CD14-positive monocyte (primary cell): ENCODE results near the gene SCAPER. TPM values are rescaled to one million over a fixed set of nuclear protein-coding genes. Genes with fewer than 3 reads are reported as not detected.

Source experiments
- DNase-seq, 3 donors: peaks; one replicate each; pipeline ENCODE4 v3.0.0-alpha.2; 2011 to 2022
- H2AFZ ChIP-seq: 2 replicates; pipeline ENCODE4 v1.6.0; 2012; ENCODE audit warnings: mild to moderate bottlenecking, low read depth, low read length, inconsistent platforms; ENCODE audit not compliant: insufficient read depth, poor library complexity, severe bottlenecking
- H3K27ac ChIP-seq, 2 donors: 1 replicate in 1 of 2; 2 replicates in 1 of 2; pipeline ENCODE4 v1.5.1; 2012 to 2013; ENCODE audit warnings: low read length in 2 of 2, control low read depth in 1 of 2, inconsistent platforms in 1 of 2, low read depth in 1 of 2, mild to moderate bottlenecking in 1 of 2
- H3K27me3 ChIP-seq, 2 donors: one replicate each; pipeline versions ENCODE4 v1.6.0 to v1.6.1; 2011 to 2013; ENCODE audit warnings: low read length in 2 of 2; ENCODE audit not compliant: control insufficient read depth in 2 of 2, insufficient read depth in 2 of 2
- H3K36me3 ChIP-seq, 2 donors: replicated peaks in 1 of 2; 1 replicate in 1 of 2; 2 replicates in 1 of 2; pipeline versions ENCODE4 v1.5.1 to v1.6.1; 2012 to 2013; ENCODE audit warnings: low read length in 2 of 2, control low read depth in 1 of 2, inconsistent platforms in 1 of 2, mild to moderate bottlenecking in 1 of 2; ENCODE audit not compliant: insufficient read depth in 2 of 2, control insufficient read depth in 1 of 2
- H3K4me1 ChIP-seq, 2 donors: 1 replicate in 1 of 2; 2 replicates in 1 of 2; pipeline versions ENCODE4 v1.5.1 to v1.6.1; 2012 to 2013; ENCODE audit warnings: low read length in 2 of 2, control low read depth in 1 of 2, inconsistent platforms in 1 of 2, mild to moderate bottlenecking in 1 of 2, moderate library complexity in 1 of 2; ENCODE audit not compliant: insufficient read depth in 2 of 2, control insufficient read depth in 1 of 2
- H3K4me2 ChIP-seq: replicated peaks from 2 replicates; pipeline ENCODE3; 2012; ENCODE audit warnings: low read length, moderate library complexity, mild to moderate bottlenecking; ENCODE audit not compliant: poor library complexity, severe bottlenecking; ENCODE audit errors: extremely low read depth
- H3K4me3 ChIP-seq, 3 experiments: fragments of 200-600 bp in 1 of 3; sonication (generic) in 1 of 3; replicated peaks in 1 of 3; 1 replicate in 2 of 3; 2 replicates in 1 of 3; pipeline ENCODE4 v1.5.1; 2011 to 2013; ENCODE audit warnings: low read length in 3 of 3, mild to moderate bottlenecking in 3 of 3, control low read depth in 2 of 3, low read depth in 2 of 3, inconsistent platforms in 1 of 3, moderate library complexity in 1 of 3
- H3K79me2 ChIP-seq: 2 replicates; pipeline ENCODE4 v1.6.0; 2012; ENCODE audit warnings: mild to moderate bottlenecking, control low read depth, inconsistent platforms, low read length, moderate library complexity; ENCODE audit not compliant: insufficient read depth
- H3K9ac ChIP-seq: 2 replicates; pipeline ENCODE4 v1.6.0; 2017; ENCODE audit warnings: low read length, mild to moderate bottlenecking; ENCODE audit not compliant: insufficient read depth, poor library complexity, severe bottlenecking
- H3K9me3 ChIP-seq, 2 donors: replicated peaks in 1 of 2; 1 replicate in 1 of 2; 2 replicates in 1 of 2; pipeline versions ENCODE4 v1.5.1 to v1.6.1; 2012 to 2013; ENCODE audit warnings: low read length in 2 of 2, control low read depth in 1 of 2; ENCODE audit not compliant: control insufficient read depth in 1 of 2, insufficient read depth in 1 of 2
- H4K20me1 ChIP-seq: 2 replicates; pipeline ENCODE4 v1.6.0; 2012; ENCODE audit warnings: mild to moderate bottlenecking, low read length, control low read depth, moderate library complexity; ENCODE audit not compliant: insufficient read depth
- H3K27ac Mint-ChIP-seq, 7 donors: one replicate each; pipeline ENCODE4 v1.8.0; 2020; ENCODE audit warnings: mild to moderate bottlenecking in 7 of 7, mixed read lengths in 7 of 7, moderate library complexity in 6 of 7, inconsistent platforms in 2 of 7
- H3K27me3 Mint-ChIP-seq, 3 donors: one replicate each; pipeline ENCODE4 v1.8.0; 2021 to 2022; ENCODE audit warnings: low read depth in 3 of 3, mild to moderate bottlenecking in 3 of 3, mixed read lengths in 3 of 3, moderate library complexity in 3 of 3, inconsistent platforms in 1 of 3
- H3K36me3 Mint-ChIP-seq, 2 donors: one replicate each; pipeline ENCODE4 v1.8.0; 2020; ENCODE audit warnings: mixed read lengths in 2 of 2, inconsistent platforms in 1 of 2, mild to moderate bottlenecking in 1 of 2
- H3K4me1 Mint-ChIP-seq: one replicate; pipeline ENCODE4 v1.8.0; 2020; ENCODE audit warnings: mild to moderate bottlenecking, mixed read lengths
- H3K4me3 Mint-ChIP-seq, 2 donors: one replicate each; pipeline ENCODE4 v1.8.0; 2020; ENCODE audit warnings: mild to moderate bottlenecking in 2 of 2, mixed read lengths in 2 of 2, moderate library complexity in 1 of 2
- H3K9me3 Mint-ChIP-seq, 7 donors: one replicate each; pipeline ENCODE4 v1.8.0; 2020 to 2022; ENCODE audit warnings: mixed read lengths in 7 of 7, mild to moderate bottlenecking in 6 of 7, moderate library complexity in 6 of 7, inconsistent platforms in 2 of 7
- WGBS: methylation state at CpG from one replicate; pipeline ENCODE4 v1.1.5; 2013; ENCODE audit warnings: missing lambda C conversion rate; ENCODE audit not compliant: insufficient coverage; 5-methylcytosine and 5-hydroxymethylcytosine counted together
- intact Hi-C, 2 donors: fragments of 100-400 bp; cut with micrococcal nuclease; formaldehyde crosslinking; loops; one replicate each; pipeline versions ENCODE4 v1.15.0 to v1.15.1; 2023
- polyA plus RNA-seq, 3 donors: library from polyadenylated mRNA; depleted of rRNA in 1 of 3; unstranded in 2 of 3; stranded (reverse) in 1 of 3; fragments of 300-500 nt in 2 of 3; fragments of >200 nt in 1 of 3; fragmentation: Illumina TruSeq in 2 of 3; gene quantifications; 1 replicate in 2 of 3; 2 replicates in 1 of 3; pipeline ENCODE4 v1.2.3, GENCODE V29; 2012 to 2021
- TF ChIP-seq, protein P1 (sequence below): fragments of 200-600 bp; IDR thresholded peaks from one replicate; pipeline ENCODE4 v1.8.0; 2022; ENCODE audit warnings: antibody characterized with exemption, mild to moderate bottlenecking

Gene SCAPER
- polyA plus RNA-seq, 3 donors, result 2.5 to 5.4 (median 4.2) TPM

DNA sequence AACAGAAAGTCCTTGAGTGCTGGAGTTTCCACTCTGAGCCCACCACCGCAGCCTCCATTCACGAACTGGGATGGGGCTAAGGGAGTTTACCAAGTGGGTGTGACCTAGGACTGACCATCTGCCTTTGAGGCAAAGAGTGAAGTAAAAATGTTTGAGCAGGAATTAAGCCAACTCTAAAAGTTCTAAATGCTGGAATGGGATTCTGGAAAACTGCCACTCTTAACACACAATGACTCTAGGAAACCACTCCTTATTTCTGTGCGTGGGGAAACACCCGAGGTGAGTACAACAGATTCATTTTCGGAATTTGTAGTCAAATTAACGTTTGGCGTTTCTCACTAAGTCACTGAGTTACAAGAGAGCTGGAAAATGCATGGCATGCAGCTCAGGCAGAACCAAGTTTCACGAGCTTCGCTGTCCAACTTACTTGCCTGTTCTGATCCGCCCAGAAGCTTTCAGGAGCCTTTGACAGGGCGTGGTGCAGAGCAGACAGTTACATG lies 537.0 kb downstream of the SCAPER start:
- Histone ChIP-seq H3K4me3 (no peak overlapping the region), H2AFZ (no peak overlapping the region), H3K27ac (no peak overlapping the region), H3K4me1 (no peaks in the 10 kb centered on the region), H4K20me1 (no peaks in the 10 kb centered on the region), H3K27me3 (no peaks in the 10 kb centered on the region), H3K4me2 (no peak overlapping the region), H3K36me3 (peaks cover 0 to 2% of the 10 kb centered on the region in 2 donors), H3K9ac (no peak overlapping the region), H3K79me2 (no peaks in the 10 kb centered on the region), H3K9me3 (no peaks in the 10 kb centered on the region)
- Mint-ChIP-seq H3K4me3 (no peak overlapping the region), H3K36me3 (peaks cover 14% of the 10 kb centered on the region in 2 donors), H3K9me3 (no peaks in the 10 kb centered on the region), H3K27ac (no peak overlapping the region), H3K27me3 (no peaks in the 10 kb centered on the region), H3K4me1 (no peaks in the 10 kb centered on the region)
- TF ChIP-seq, protein P1, sequence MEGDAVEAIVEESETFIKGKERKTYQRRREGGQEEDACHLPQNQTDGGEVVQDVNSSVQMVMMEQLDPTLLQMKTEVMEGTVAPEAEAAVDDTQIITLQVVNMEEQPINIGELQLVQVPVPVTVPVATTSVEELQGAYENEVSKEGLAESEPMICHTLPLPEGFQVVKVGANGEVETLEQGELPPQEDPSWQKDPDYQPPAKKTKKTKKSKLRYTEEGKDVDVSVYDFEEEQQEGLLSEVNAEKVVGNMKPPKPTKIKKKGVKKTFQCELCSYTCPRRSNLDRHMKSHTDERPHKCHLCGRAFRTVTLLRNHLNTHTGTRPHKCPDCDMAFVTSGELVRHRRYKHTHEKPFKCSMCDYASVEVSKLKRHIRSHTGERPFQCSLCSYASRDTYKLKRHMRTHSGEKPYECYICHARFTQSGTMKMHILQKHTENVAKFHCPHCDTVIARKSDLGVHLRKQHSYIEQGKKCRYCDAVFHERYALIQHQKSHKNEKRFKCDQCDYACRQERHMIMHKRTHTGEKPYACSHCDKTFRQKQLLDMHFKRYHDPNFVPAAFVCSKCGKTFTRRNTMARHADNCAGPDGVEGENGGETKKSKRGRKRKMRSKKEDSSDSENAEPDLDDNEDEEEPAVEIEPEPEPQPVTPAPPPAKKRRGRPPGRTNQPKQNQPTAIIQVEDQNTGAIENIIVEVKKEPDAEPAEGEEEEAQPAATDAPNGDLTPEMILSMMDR, result no peak
- WGBS, result 98% methylated on average over 9 of the region's 11 CpGs
- intact Hi-C loops, result no loop called here
- DNase-seq, result no peak

DNA sequence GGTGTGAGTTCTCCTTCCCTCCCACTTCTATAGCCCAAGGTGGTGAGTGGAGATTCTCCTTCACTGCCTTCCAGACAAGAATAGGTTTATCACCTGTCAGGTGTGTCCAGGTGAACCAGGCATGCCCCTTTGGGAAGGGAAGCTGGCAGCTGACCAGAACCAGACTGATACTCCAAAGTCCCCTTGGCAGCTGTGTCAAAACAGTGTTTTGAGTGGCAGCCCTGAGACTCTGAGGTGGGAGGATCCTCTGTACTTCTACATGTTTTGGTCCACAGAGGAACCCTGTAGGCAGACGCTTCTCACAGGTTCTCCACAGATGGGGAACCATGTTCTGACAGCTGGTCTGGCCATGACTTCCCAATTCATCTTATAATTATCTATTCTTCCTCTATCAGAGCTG lies 538.4 kb downstream of the SCAPER start:
- Histone ChIP-seq H2AFZ (no peak overlapping the region), H3K4me1 (no peaks in the 10 kb centered on the region), H3K4me3 (no peak overlapping the region), H4K20me1 (no peaks in the 10 kb centered on the region), H3K27me3 (no peaks in the 10 kb centered on the region), H3K9ac (no peak overlapping the region), H3K4me2 (no peak overlapping the region), H3K36me3 (no peaks in the 10 kb centered on the region), H3K9me3 (no peaks in the 10 kb centered on the region), H3K79me2 (no peaks in the 10 kb centered on the region), H3K27ac (no peak overlapping the region)
- Mint-ChIP-seq H3K4me1 (no peaks in the 10 kb centered on the region), H3K4me3 (no peak overlapping the region), H3K27ac (no peak overlapping the region), H3K27me3 (no peaks in the 10 kb centered on the region), H3K9me3 (no peaks in the 10 kb centered on the region), H3K36me3 (peaks cover 2 to 7% of the 10 kb centered on the region in 2 donors)
- TF ChIP-seq, protein P1, result no peak
- DNase-seq, result no peak
- intact Hi-C loops, result no loop called here
- WGBS, result no CpG with 5 or more reads among the region's 1 CpG
